Vagina (tissue), 2 donors: ENCODE results near the gene SPIN1. TPM values are rescaled to one million over a fixed set of nuclear protein-coding genes. Genes with fewer than 3 reads are reported as not detected.

Experiments used
- DNase-seq, 2 donors: peaks; one replicate each; pipeline ENCODE4 v3.0.0-alpha.2; 2017; ENCODE audit errors: extremely low spot score in 2 of 2
- H3K27ac ChIP-seq: fragments of 200-600 bp; sonication (generic); one replicate; pipeline ENCODE4 v1.5.1; 2019
- H3K27me3 ChIP-seq: fragments of 200-600 bp; sonication (generic); one replicate; pipeline ENCODE4 v1.5.1; 2019
- H3K36me3 ChIP-seq, 2 donors: fragments of 200-600 bp; sonication (generic); one replicate each; pipeline ENCODE4 v1.5.1; 2017 to 2019
- H3K4me1 ChIP-seq: fragments of 200-600 bp; sonication (generic); one replicate; pipeline ENCODE4 v1.5.1; 2019
- H3K4me3 ChIP-seq, 2 donors: fragments of 200-600 bp; sonication (generic); 1 replicate in 1 of 2; 2 replicates in 1 of 2; pipeline ENCODE4 v1.5.1; 2016 to 2019
- H3K9me3 ChIP-seq: fragments of 200-600 bp; sonication (generic); one replicate; pipeline ENCODE4 v1.5.1; 2019
- POLR2A ChIP-seq, 2 donors: fragments of 450-650 bp; IDR thresholded peaks; one replicate each; pipeline ENCODE4 v1.6.1; 2017; ENCODE audit warnings: antibody characterized with exemption in 2 of 2, mild to moderate bottlenecking in 2 of 2, moderate library complexity in 2 of 2
- POLR2AphosphoS5 ChIP-seq, 2 donors: sonication (generic); formaldehyde crosslinking; IDR thresholded peaks; one replicate each; pipeline ENCODE4 v1.9.0; 2017; ENCODE audit warnings: antibody characterized with exemption in 2 of 2, mild to moderate bottlenecking in 2 of 2, low read depth in 1 of 2; ENCODE audit not compliant: insufficient read depth in 1 of 2
- intact Hi-C: fragments of 100-400 bp; cut with DNase I; formaldehyde crosslinking; loops from one replicate; pipeline ENCODE4 v1.15.1; 2023
- total RNA-seq: library from RNA; depleted of rRNA; stranded (reverse); fragments of >200 nt; gene quantifications from one replicate; pipeline ENCODE4 v1.2.3, GENCODE V29; 2016
- TF ChIP-seq, protein P1 (sequence below), 3 experiments: fragments of 450-650 bp in 2 of 3; fragments of 200-600 bp in 1 of 3; sonication (generic) in 1 of 3; IDR thresholded peaks; one replicate each; pipeline ENCODE4 v1.5.1; 2017 to 2019; ENCODE audit warnings: antibody characterized with exemption in 3 of 3, mild to moderate bottlenecking in 2 of 3, moderate library complexity in 2 of 3

Gene SPIN1
- total RNA-seq, 1 donor from 2014 or later, result 72.9 TPM

DNA sequence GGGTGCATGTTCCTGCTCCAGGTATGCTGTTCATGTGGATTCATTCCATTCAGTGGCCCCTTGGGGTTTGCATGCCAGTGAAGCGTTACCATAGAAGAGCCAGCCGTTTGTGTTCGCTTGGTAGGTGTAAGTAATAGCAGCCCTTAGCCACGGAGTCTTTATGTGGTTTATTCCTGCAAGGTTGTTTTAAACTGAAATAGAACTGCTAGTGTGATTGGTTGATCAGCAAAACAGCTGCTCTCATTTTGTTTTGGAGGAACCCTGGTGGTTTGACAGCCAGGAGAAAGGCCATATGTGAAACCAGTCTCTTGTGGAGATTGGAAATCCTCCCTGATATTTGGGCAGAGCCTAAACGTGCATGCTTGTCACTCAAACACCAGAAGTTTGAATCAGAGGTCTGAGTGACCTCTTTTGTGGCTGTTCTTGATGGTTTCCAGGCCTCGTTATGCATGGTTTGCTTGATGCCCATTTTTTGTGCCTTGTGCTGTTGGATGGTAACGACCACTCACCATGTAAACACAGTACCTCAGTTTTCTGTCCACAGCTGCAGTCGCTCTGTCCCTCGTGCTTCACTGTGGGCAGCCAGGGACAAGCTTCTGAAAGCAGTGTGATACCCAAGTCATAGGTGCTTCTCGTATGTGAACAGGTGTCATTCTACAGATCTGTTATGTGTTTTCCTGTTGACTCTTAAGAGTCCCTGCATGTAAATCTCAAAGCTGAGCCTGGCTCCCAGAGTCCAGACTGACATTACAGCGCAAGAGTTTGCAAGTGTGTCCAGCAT lies 88.4 kb downstream of the SPIN1 start:
- Histone ChIP-seq H3K27ac (no peak overlapping the region), H3K4me3 (no peak overlapping the region), H3K27me3 (no peaks in the 10 kb centered on the region), H3K36me3 (peaks cover 0 to 25% of the 10 kb centered on the region in 2 donors), H3K4me1 (peaks cover 17% of the 10 kb centered on the region), H3K9me3 (no peaks in the 10 kb centered on the region)
- DNase-seq, result no peak
- intact Hi-C loops, result no loop called here
- TF ChIP-seq, protein P1, sequence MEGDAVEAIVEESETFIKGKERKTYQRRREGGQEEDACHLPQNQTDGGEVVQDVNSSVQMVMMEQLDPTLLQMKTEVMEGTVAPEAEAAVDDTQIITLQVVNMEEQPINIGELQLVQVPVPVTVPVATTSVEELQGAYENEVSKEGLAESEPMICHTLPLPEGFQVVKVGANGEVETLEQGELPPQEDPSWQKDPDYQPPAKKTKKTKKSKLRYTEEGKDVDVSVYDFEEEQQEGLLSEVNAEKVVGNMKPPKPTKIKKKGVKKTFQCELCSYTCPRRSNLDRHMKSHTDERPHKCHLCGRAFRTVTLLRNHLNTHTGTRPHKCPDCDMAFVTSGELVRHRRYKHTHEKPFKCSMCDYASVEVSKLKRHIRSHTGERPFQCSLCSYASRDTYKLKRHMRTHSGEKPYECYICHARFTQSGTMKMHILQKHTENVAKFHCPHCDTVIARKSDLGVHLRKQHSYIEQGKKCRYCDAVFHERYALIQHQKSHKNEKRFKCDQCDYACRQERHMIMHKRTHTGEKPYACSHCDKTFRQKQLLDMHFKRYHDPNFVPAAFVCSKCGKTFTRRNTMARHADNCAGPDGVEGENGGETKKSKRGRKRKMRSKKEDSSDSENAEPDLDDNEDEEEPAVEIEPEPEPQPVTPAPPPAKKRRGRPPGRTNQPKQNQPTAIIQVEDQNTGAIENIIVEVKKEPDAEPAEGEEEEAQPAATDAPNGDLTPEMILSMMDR (IDR thresholded peaks at IDR 0.05), result no peak
- TF ChIP-seq POLR2A (IDR thresholded peaks at IDR 0.05) (no peak), POLR2AphosphoS5 (IDR thresholded peaks at IDR 0.05; ENCODE audit: insufficient read depth in 1 of 2, low read depth in 1 of 2) (no peak)

DNA sequence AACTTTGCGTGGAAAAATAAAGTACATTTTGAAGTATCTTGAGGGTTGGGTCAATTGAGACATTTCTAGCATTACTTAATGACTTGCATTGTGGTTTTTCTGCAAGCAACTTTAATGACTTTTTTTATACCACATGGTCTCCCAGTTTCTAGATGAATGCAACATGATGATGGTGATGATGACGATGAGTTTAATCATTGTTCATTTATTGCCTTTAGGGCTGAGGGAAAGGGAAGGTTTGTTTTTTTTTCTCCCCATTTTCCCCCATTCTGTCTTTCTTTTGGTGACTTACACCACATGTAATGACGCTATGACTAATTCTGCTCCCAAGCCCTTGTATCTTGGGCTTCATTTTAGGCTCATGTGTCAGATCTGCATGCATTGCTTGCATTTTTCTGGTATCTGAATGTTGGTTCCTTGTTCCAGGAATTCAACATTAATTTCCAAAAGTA lies 89.1 kb downstream of the SPIN1 start:
- Histone ChIP-seq H3K4me1 (peaks cover 17% of the 10 kb centered on the region), H3K27ac (no peak overlapping the region), H3K4me3 (no peak overlapping the region), H3K9me3 (no peaks in the 10 kb centered on the region), H3K36me3 (peaks cover 0 to 19% of the 10 kb centered on the region in 2 donors), H3K27me3 (no peaks in the 10 kb centered on the region)
- TF ChIP-seq, protein P1 (IDR thresholded peaks at IDR 0.05), result no peak
- intact Hi-C loops, result no loop called here
- DNase-seq, result no peak

DNA sequence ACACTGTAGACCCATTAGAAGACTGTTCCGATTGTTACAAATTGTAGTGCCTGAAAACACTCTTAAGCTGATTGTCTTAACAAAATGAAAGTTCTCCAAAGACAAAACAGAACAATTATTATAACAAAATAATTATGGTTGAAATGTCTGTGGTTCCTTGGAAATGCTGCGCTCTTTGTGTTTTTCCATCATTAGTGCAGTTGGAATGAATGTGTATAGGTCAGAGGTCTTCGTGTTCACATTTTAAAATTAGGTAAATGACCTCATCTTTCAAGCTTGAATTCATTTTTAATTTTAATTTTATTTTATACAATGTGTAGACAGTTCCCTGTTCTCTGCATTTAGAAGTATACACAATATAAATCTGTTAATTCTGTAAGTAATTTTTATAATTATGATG lies 90.0 kb downstream of the SPIN1 start:
- Histone ChIP-seq H3K27ac (no peak overlapping the region), H3K9me3 (no peaks in the 10 kb centered on the region), H3K36me3 (peaks cover 0 to 10% of the 10 kb centered on the region in 2 donors), H3K4me1 (peaks cover 17% of the 10 kb centered on the region), H3K4me3 (no peak overlapping the region), H3K27me3 (no peaks in the 10 kb centered on the region)
- TF ChIP-seq POLR2AphosphoS5 (IDR thresholded peaks at IDR 0.05; ENCODE audit: insufficient read depth in 1 of 2, low read depth in 1 of 2) (no peak), POLR2A (IDR thresholded peaks at IDR 0.05) (no peak)
- TF ChIP-seq, protein P1 (IDR thresholded peaks at IDR 0.05), result no peak
- DNase-seq, result no peak
- intact Hi-C loops, result no loop called here

DNA sequence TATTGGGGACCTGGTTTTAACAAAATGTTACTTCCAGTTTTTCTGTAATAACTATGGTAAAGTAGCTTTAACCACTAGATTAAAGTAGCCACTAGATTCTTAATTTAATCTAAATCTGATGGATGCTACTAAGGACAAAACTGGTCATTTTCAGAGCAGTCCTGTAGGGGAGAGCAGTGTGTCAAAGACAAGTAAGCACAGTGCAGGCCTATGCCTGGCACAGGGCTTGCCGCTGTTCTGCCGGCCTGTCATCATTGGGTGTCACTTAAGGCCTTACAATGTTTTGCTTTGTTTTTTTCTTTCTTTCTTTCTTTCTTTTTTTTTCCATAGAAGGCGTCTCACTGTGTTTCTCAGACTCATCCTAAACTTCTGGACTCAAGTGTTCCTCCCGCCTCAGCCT lies 93.7 kb downstream of the SPIN1 start:
- no peaks in the 10 kb centered on the region for H3K9me3 ChIP-seq
- H3K4me3 ChIP-seq, result no peak overlapping the region
- H3K27me3 ChIP-seq, result no peaks in the 10 kb centered on the region
- no peak for DNase-seq
- intact Hi-C loops, result no loop called here
- peaks cover 0 to 9% of the 10 kb centered on the region in 2 donors for H3K36me3 ChIP-seq
- H3K27ac ChIP-seq, result no peak overlapping the region
- TF ChIP-seq POLR2A (IDR thresholded peaks at IDR 0.05) (no peak), POLR2AphosphoS5 (IDR thresholded peaks at IDR 0.05; ENCODE audit: insufficient read depth in 1 of 2, low read depth in 1 of 2) (no peak)
- TF ChIP-seq, protein P1 (IDR thresholded peaks at IDR 0.05), result no peak
- H3K4me1 ChIP-seq, result peaks cover 4% of the 10 kb centered on the region

DNA sequence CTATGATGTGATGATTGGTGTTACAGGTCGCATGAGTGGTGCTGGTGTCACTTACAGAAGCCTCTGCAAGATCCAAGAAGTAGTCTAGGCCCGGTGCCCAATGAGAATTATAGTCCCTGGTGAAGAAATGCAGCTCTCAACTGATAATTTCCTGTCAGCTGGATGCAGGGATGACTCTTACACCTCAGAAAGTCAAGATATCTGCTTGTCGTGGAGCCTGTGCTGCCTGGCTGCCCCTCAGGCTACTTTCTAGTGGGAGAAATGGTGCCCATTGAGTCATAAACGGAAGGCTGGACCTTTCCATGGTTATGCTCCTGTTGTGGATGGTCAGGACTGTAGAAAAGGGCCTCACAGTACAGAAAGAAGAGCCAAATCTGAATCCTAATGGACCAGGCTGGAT lies 99.9 kb downstream of the SPIN1 start:
- no peak for TF ChIP-seq POLR2AphosphoS5 (IDR thresholded peaks at IDR 0.05; ENCODE audit: insufficient read depth in 1 of 2, low read depth in 1 of 2)
- TF ChIP-seq POLR2A (IDR thresholded peaks at IDR 0.05), result no peak
- TF ChIP-seq, protein P1 (IDR thresholded peaks at IDR 0.05), result no peak
- H3K27ac ChIP-seq, result no peak overlapping the region
- no peaks in the 10 kb centered on the region for H3K27me3 ChIP-seq
- H3K4me1 ChIP-seq, result no peaks in the 10 kb centered on the region
- intact Hi-C loops, result no loop called here
- H3K9me3 ChIP-seq, result no peaks in the 10 kb centered on the region
- no peak for DNase-seq
- H3K36me3 ChIP-seq, result peaks cover 0 to 9% of the 10 kb centered on the region in 2 donors
- H3K4me3 ChIP-seq, result no peak overlapping the region
